ENCODE results near the gene USP14. TPM values are rescaled to one million over a fixed set of nuclear protein-coding genes. Genes with fewer than 3 reads are reported as not detected.

USP14 gene
- total RNA-seq, 2 experiments from 2014 or later: 21.3 to 88.3 TPM

GRCh38 chr18:154151-154550 is 4.2 kb upstream of the USP14 start:
- intact Hi-C loops (cut with micrococcal nuclease; ENCODE audit: unreplicated experiment): no loop called here
- Histone ChIP-seq H3K36me3 (ENCODE audit: insufficient read depth, low read length) (no peaks in the 10 kb centered on the region), H3K4me3 (ENCODE audit: low read depth, low read length, poor library complexity, severe bottlenecking) (no peak overlapping the region), H2AFZ (ENCODE audit: low read length) (no peak overlapping the region), H3K4me2 (ENCODE audit: low read length) (no peak overlapping the region), H3K79me2 (ENCODE audit: insufficient read depth, low read depth, low read length) (peaks cover 8% of the 10 kb centered on the region), H3K27ac (ENCODE audit: low read depth, low read length, poor library complexity, severe bottlenecking) (no peak overlapping the region), H3K9me2 (ENCODE audit: insufficient read depth, low read length) (no peaks in the 10 kb centered on the region), H4K20me1 (ENCODE audit: insufficient read depth, low read length) (peaks cover 2% of the 10 kb centered on the region; the same call in 1 of the 2 replicates), H3K4me1 (ENCODE audit: insufficient read depth, low read length, poor library complexity, severe bottlenecking) (peaks cover 8% of the 10 kb centered on the region), H3K9me3 (ENCODE audit: low read length) (no peaks in the 10 kb centered on the region)
- ChIA-PET CTCF (ENCODE audit: unreplicated experiment) (no interaction called here), POLR2A (no interaction called here)
- no TSS peak for BruUV-seq (replicated peaks)
- no peak for TF ChIP-seq CTCF (conservative IDR thresholded peaks at IDR 0.05; ENCODE audit: low read length)
- TF ChIP-seq EZH2phosphoT487 (IDR thresholded peaks at IDR 0.05; ENCODE audit: borderline replicate concordance, low read depth, low read length): no peak
- DNase-seq (ENCODE audit: low spot score): no peak

GRCh38 chr18:155688-156087 is 2.7 kb upstream of the USP14 start:
- no peak overlapping the region for H2AFZ ChIP-seq (ENCODE audit: low read length)
- ChIA-PET CTCF (ENCODE audit: unreplicated experiment) (no interaction called here), POLR2A (no interaction called here)
- peaks cover 23% of the 10 kb centered on the region for H3K79me2 ChIP-seq (ENCODE audit: insufficient read depth, low read depth, low read length)
- no peaks in the 10 kb centered on the region for H3K9me3 ChIP-seq (ENCODE audit: low read length)
- no peak overlapping the region for H3K27ac ChIP-seq (ENCODE audit: low read depth, low read length, poor library complexity, severe bottlenecking)
- no peaks in the 10 kb centered on the region for H3K9me2 ChIP-seq (ENCODE audit: insufficient read depth, low read length)
- intact Hi-C loops (cut with micrococcal nuclease; ENCODE audit: unreplicated experiment): no loop called here
- H3K36me3 ChIP-seq (ENCODE audit: insufficient read depth, low read length): no peaks in the 10 kb centered on the region
- H3K4me1 ChIP-seq (ENCODE audit: insufficient read depth, low read length, poor library complexity, severe bottlenecking): peaks cover 22% of the 10 kb centered on the region
- no TSS peak for BruUV-seq (replicated peaks)
- no peak overlapping the region for H3K4me3 ChIP-seq (ENCODE audit: low read depth, low read length, poor library complexity, severe bottlenecking)
- DNase-seq (ENCODE audit: low spot score): no peak
- H3K4me2 ChIP-seq (ENCODE audit: low read length): no peak overlapping the region
- H4K20me1 ChIP-seq (ENCODE audit: insufficient read depth, low read length): peaks cover 10% of the 10 kb centered on the region; the same call in 1 of the 2 replicates
- TF ChIP-seq EZH2phosphoT487 (IDR thresholded peaks at IDR 0.05; ENCODE audit: borderline replicate concordance, low read depth, low read length) (no peak), CTCF (conservative IDR thresholded peaks at IDR 0.05; ENCODE audit: low read length) (no peak)

- Histone ChIP-seq H3K9me3 (ENCODE audit: low read length) (no peaks in the 10 kb centered on the region), H3K9me2 (ENCODE audit: insufficient read depth, low read length) (no peaks in the 10 kb centered on the region), H3K4me2 (ENCODE audit: low read length) (no peak overlapping the region), H3K79me2 (ENCODE audit: insufficient read depth, low read depth, low read length) (peaks cover 33% of the 10 kb centered on the region), H3K4me3 (ENCODE audit: low read depth, low read length, poor library complexity, severe bottlenecking) (no peak overlapping the region), H3K36me3 (ENCODE audit: insufficient read depth, low read length) (peaks cover 10% of the 10 kb centered on the region), H3K27ac (ENCODE audit: low read depth, low read length, poor library complexity, severe bottlenecking) (no peak overlapping the region), H4K20me1 (ENCODE audit: insufficient read depth, low read length) (peaks cover 10% of the 10 kb centered on the region; the same call in 1 of the 2 replicates), H2AFZ (ENCODE audit: low read length) (peak overlapping the region; percentile 40), H3K4me1 (ENCODE audit: insufficient read depth, low read length, poor library complexity, severe bottlenecking) (peaks cover 30% of the 10 kb centered on the region)
- ChIA-PET CTCF (ENCODE audit: unreplicated experiment) (no interaction called here), POLR2A (interaction anchor here (1.0 to 1.3 kb wide), 2 partner anchors 10 to 111 kb away, joined by 5 to 6 read pairs; partner anchors contain the start of gene THOC1)
- TF ChIP-seq CTCF (conservative IDR thresholded peaks at IDR 0.05; ENCODE audit: low read length): no peak
- no peak for TF ChIP-seq EZH2phosphoT487 (IDR thresholded peaks at IDR 0.05; ENCODE audit: borderline replicate concordance, low read depth, low read length)
- DNase-seq (ENCODE audit: low spot score): no peak
- BruUV-seq (replicated peaks): no TSS peak
- intact Hi-C loops (cut with micrococcal nuclease; ENCODE audit: unreplicated experiment): no loop called here
Measured at GRCh38 chr18:156514-157230, 1.7 kb upstream of the USP14 start.

All from OCI-LY7 (cell line).